Upper lobe of left lung (tissue), 6 donors: Measurements from ENCODE around the gene TMEM140. TPM values are rescaled to one million over a fixed set of nuclear protein-coding genes. Genes with fewer than 3 reads are reported as not detected.

Source experiments
- ATAC-seq, 2 donors: fragments of 200-7000 bp; cut with Tn5 transposase; one replicate each; pipeline ENCODE4 v1.9.1; 2022; ENCODE audit warnings: mild to moderate bottlenecking in 2 of 2, moderate library complexity in 2 of 2; ENCODE audit not compliant: low FRiP score in 2 of 2
- DNase-seq, 2 donors: peaks; one replicate each; pipeline ENCODE4 v3.0.0-alpha.2; 2019 to 2020
- H3K27ac ChIP-seq, 4 donors: fragments of 200-600 bp; sonication (generic); one replicate each; pipeline ENCODE4 v1.5.1; 2016 to 2019
- H3K27me3 ChIP-seq, 4 donors: fragments of 200-600 bp; sonication (generic); one replicate each; pipeline ENCODE4 v1.5.1; 2017 to 2019
- H3K36me3 ChIP-seq, 4 donors: fragments of 200-600 bp; sonication (generic); one replicate each; pipeline ENCODE4 v1.5.1; 2016 to 2019
- H3K4me1 ChIP-seq, 4 donors: fragments of 200-600 bp; sonication (generic); one replicate each; pipeline ENCODE4 v1.5.1; 2018 to 2019
- H3K4me3 ChIP-seq, 4 donors: fragments of 200-600 bp; sonication (generic); one replicate each; pipeline ENCODE4 v1.5.1; 2017 to 2019; ENCODE audit warnings: mild to moderate bottlenecking in 2 of 4, moderate library complexity in 1 of 4
- H3K9me3 ChIP-seq, 4 donors: fragments of 200-600 bp; sonication (generic); one replicate each; pipeline ENCODE4 v1.5.1; 2018 to 2019
- CTCF ChIP-seq, 6 experiments: fragments of 450-650 bp in 4 of 6; fragments of 200-600 bp in 2 of 6; sonication (generic) in 2 of 6; IDR thresholded peaks; one replicate each; pipeline ENCODE4 v1.5.1; 2016 to 2019; ENCODE audit warnings: antibody characterized with exemption in 6 of 6
- EP300 ChIP-seq, 4 donors: sonication (generic); formaldehyde crosslinking; IDR thresholded peaks; one replicate each; pipeline ENCODE4 v1.5.1; 2017; ENCODE audit warnings: antibody characterized with exemption in 4 of 4, control low read depth in 2 of 4
- POLR2A ChIP-seq, 4 donors: fragments of 450-650 bp; IDR thresholded peaks; one replicate each; pipeline ENCODE4 v1.5.1; 2016 to 2017; ENCODE audit warnings: antibody characterized with exemption in 4 of 4, mild to moderate bottlenecking in 2 of 4
- POLR2AphosphoS5 ChIP-seq, 2 donors: sonication (generic); formaldehyde crosslinking; IDR thresholded peaks; one replicate each; pipeline ENCODE4 v1.5.1; 2017; ENCODE audit warnings: antibody characterized with exemption in 2 of 2
- WGBS, 2 donors: methylation state at CpG; one replicate each; pipeline ENCODE4 v1.1.5; 2017 to 2018; 5-methylcytosine and 5-hydroxymethylcytosine counted together
- total RNA-seq, 6 donors: library from RNA; depleted of rRNA in 4 of 6; stranded (reverse); fragments of >200 nt in 4 of 6; gene quantifications; one replicate each; pipeline versions ENCODE4 v1.1.0 to v1.2.1, GENCODE V29; 2016 to 2021
- donor health status: DM: no; HTN: no; CAD: no; lungs with moderate emphysema.
- donor health status: DM: no; HTN: yes; CAD: no; lungs with severe emphysema.

The TMEM140 gene
- total RNA-seq, 6 donors from 2014 or later: 25.2 to 59.2 (median 32.4) TPM

- TF ChIP-seq CTCF (IDR thresholded peaks at IDR 0.05) (no peak), POLR2A (IDR thresholded peaks at IDR 0.05) (no peak), EP300 (IDR thresholded peaks at IDR 0.05) (no peak), POLR2AphosphoS5 (IDR thresholded peaks at IDR 0.05) (no peak)
- H3K4me3 ChIP-seq: no peak overlapping the region
- peaks cover 0 to 18% (median 4%) of the 10 kb centered on the region in 4 donors for H3K36me3 ChIP-seq
- peaks cover 49 to 62% (median 55%) of the 10 kb centered on the region in 4 donors for H3K4me1 ChIP-seq
- DNase-seq: no peak
- H3K9me3 ChIP-seq: peaks cover 0 to 14% (median 8%) of the 10 kb centered on the region in 4 donors
- peak overlapping the region; percentile 69 to 81 (median 80) for H3K27ac ChIP-seq
- H3K27me3 ChIP-seq: no peaks in the 10 kb centered on the region
- no peak for ATAC-seq
- WGBS, 2 donors: 83 to 90% methylated on average over 2 of the region's 2 CpGs
Measured at GRCh38 chr7:135159359-135160085, 11.7 kb downstream of the TMEM140 start.

- DNase-seq: no peak
- no peak overlapping the region for H3K4me3 ChIP-seq
Measured at GRCh38 chr7:135160098-135160857, 12.4 kb downstream of the TMEM140 start.

GRCh38 chr7:135160858-135161653 lies 13.2 kb downstream of the TMEM140 start:
- WGBS, 2 donors: 55 to 56% methylated on average over 9 of the region's 9 CpGs
- ATAC-seq (peak in 1 of 2 donors; percentile 53), DNase-seq (no peak)
- no peak for TF ChIP-seq POLR2AphosphoS5 (IDR thresholded peaks at IDR 0.05)
- no peak for TF ChIP-seq EP300 (IDR thresholded peaks at IDR 0.05)
- TF ChIP-seq POLR2A (IDR thresholded peaks at IDR 0.05): no peak
- no peak for TF ChIP-seq CTCF (IDR thresholded peaks at IDR 0.05)
- H3K27me3 ChIP-seq: no peaks in the 10 kb centered on the region
- no peak overlapping the region for H3K4me3 ChIP-seq
- H3K36me3 ChIP-seq: peaks cover 0 to 33% (median 18%) of the 10 kb centered on the region in 4 donors
- peak overlapping the region; percentile 69 to 81 (median 80) for H3K27ac ChIP-seq
- H3K4me1 ChIP-seq: peaks cover 63 to 78% (median 70%) of the 10 kb centered on the region in 4 donors
- H3K9me3 ChIP-seq: peaks cover 0 to 7% (median 4%) of the 10 kb centered on the region in 4 donors

More at GRCh38 chr7:135160098-135160857, 12.4 kb downstream of the TMEM140 start:
- peaks cover 0 to 14% (median 8%) of the 10 kb centered on the region in 4 donors for H3K9me3 ChIP-seq
- H3K27ac ChIP-seq: peak overlapping the region; percentile 69 to 81 (median 80)
- 40 to 54% methylated on average over 5 of the region's 5 CpGs for WGBS, 2 donors
- peaks cover 56 to 70% (median 63%) of the 10 kb centered on the region in 4 donors for H3K4me1 ChIP-seq
- ATAC-seq: peak in 1 of 2 donors; percentile 30
- H3K36me3 ChIP-seq: peaks cover 0 to 25% (median 11%) of the 10 kb centered on the region in 4 donors
- no peaks in the 10 kb centered on the region for H3K27me3 ChIP-seq
- TF ChIP-seq EP300 (IDR thresholded peaks at IDR 0.05): peak in 2 of 4 donors; percentile 20 to 59
- peak; percentile 8 to 62 for TF ChIP-seq POLR2AphosphoS5 (IDR thresholded peaks at IDR 0.05)
- TF ChIP-seq CTCF (IDR thresholded peaks at IDR 0.05): no peak
- TF ChIP-seq POLR2A (IDR thresholded peaks at IDR 0.05): no peak

- ATAC-seq: no peak
- Histone ChIP-seq H3K27ac (peak overlapping the region; percentile 69 to 81 (median 80)), H3K36me3 (peaks cover 0 to 39% (median 24%) of the 10 kb centered on the region in 4 donors), H3K4me1 (peaks cover 69 to 84% (median 74%) of the 10 kb centered on the region in 4 donors), H3K4me3 (no peak overlapping the region), H3K9me3 (peaks cover 0 to 3% (median under 1%) of the 10 kb centered on the region in 4 donors), H3K27me3 (no peaks in the 10 kb centered on the region)
- no peak for TF ChIP-seq CTCF (IDR thresholded peaks at IDR 0.05)
- no peak for TF ChIP-seq EP300 (IDR thresholded peaks at IDR 0.05)
- DNase-seq: no peak
- WGBS, 2 donors: 64 to 73% methylated on average over 6 of the region's 6 CpGs
Measured at GRCh38 chr7:135161669-135162068, 13.8 kb downstream of the TMEM140 start.
